GM12878 (cell line): ENCODE measurements around the gene DPYSL3. TPM values are rescaled to one million over a fixed set of nuclear protein-coding genes. Genes with fewer than 3 reads are reported as not detected.

ENCODE experiments used
- ATAC-seq: fragments of 200-7000 bp; cut with Tn5 transposase; 3 replicates; pipeline ENCODE4 v1.9.1; 2020; ENCODE audit warnings: mild to moderate bottlenecking, moderate library complexity
- BruUV-seq: library from RNA; stranded (reverse); fragments of 400-500 nt; replicated peaks from 2 replicates; lab custom pipeline; 2021; lab: Mats Ljungman, UMichigan
- CTCF ChIA-PET: fragments of 300-600 bp; sonication (Branson Sonifier 250); formaldehyde crosslinking; extraction: SDS; loops from one replicate; lab custom pipeline; 2021; ENCODE audit warnings: inconsistent platforms; lab: Yijun Ruan, JAX
- POLR2A ChIA-PET: fragments of 350-600 bp; formaldehyde crosslinking; extraction: SDS; loops from one replicate; lab custom pipeline; 2021; ENCODE audit warnings: inconsistent platforms; lab: Charles Lee
- RAD21 ChIA-PET: fragments of 300-600 bp; sonication (Branson Sonifier 250); formaldehyde crosslinking; loops from one replicate; lab custom pipeline; 2023; ENCODE audit warnings: antibody characterized with exemption; ENCODE audit not compliant: unreplicated experiment; lab: Charles Lee
- SMC1A ChIA-PET: fragments of 300-600 bp; sonication (Branson Sonifier 250); formaldehyde crosslinking; loops from one replicate; lab custom pipeline; 2023; ENCODE audit not compliant: unreplicated experiment, uncharacterized antibody; lab: Charles Lee
- DNase-seq: peaks from one replicate; pipeline ENCODE4 v3.0.0-alpha.2; 2011; ENCODE audit warnings: low read depth, low spot score
- FAIRE-seq: peaks from 3 replicates; lab custom pipeline; 2011; peaks lifted over from hg19 to GRCh38; lab: Jason Lieb, UNC
- H2AFZ ChIP-seq: 2 replicates; pipeline ENCODE4 v1.6.0; 2011; ENCODE audit warnings: low read depth, low read length, control low read depth; ENCODE audit not compliant: control insufficient read depth
- H3K27ac ChIP-seq: 2 replicates; pipeline ENCODE4 v1.5.1; 2011; ENCODE audit warnings: control low read depth; ENCODE audit not compliant: control insufficient read depth, insufficient read depth
- H3K27me3 ChIP-seq, 2 experiments: replicated peaks in 1 of 2; 2 replicates each; pipeline versions ENCODE4 v1.6.0 to v1.6.1; 2011; ENCODE audit warnings: low read length in 1 of 2; ENCODE audit not compliant: control insufficient read depth in 2 of 2, insufficient read depth in 2 of 2
- H3K36me3 ChIP-seq, 2 experiments: 2 replicates each; pipeline ENCODE4 v1.5.1; 2011; ENCODE audit warnings: low read length in 1 of 2; ENCODE audit not compliant: control insufficient read depth in 2 of 2, insufficient read depth in 2 of 2
- H3K4me1 ChIP-seq: 2 replicates; pipeline ENCODE4 v1.6.1; 2011; ENCODE audit warnings: mild to moderate bottlenecking, low read length, moderate library complexity, mixed read lengths; ENCODE audit not compliant: control insufficient read depth, insufficient read depth
- H3K4me2 ChIP-seq: 2 replicates; pipeline ENCODE4 v1.6.0; 2011; ENCODE audit warnings: control low read depth; ENCODE audit not compliant: control insufficient read depth, insufficient read depth
- H3K4me3 ChIP-seq: fragments of 200-600 bp; sonication (generic); 2 replicates; pipeline ENCODE4 v1.5.1; 2016
- H3K79me2 ChIP-seq: 2 replicates; pipeline ENCODE4 v1.6.0; 2011; ENCODE audit warnings: low read length; ENCODE audit not compliant: control insufficient read depth, insufficient read depth
- H3K9ac ChIP-seq: 2 replicates; pipeline ENCODE4 v1.8.0; 2011; ENCODE audit warnings: low read length, control low read depth, mixed read lengths; ENCODE audit not compliant: control insufficient read depth, insufficient read depth
- H3K9me3 ChIP-seq: replicated peaks from 3 replicates; pipeline ENCODE4 v1.5.1; 2011; ENCODE audit warnings: mild to moderate bottlenecking, low read length; ENCODE audit not compliant: control insufficient read depth, insufficient read depth
- H4K20me1 ChIP-seq: 2 replicates; pipeline ENCODE4 v1.6.0; 2011; ENCODE audit not compliant: control insufficient read depth, insufficient read depth
- ATF7 ChIP-seq: fragments of 450-650 bp; IDR thresholded peaks from 2 replicates; pipeline ENCODE4 v1.6.1; 2016; ENCODE audit warnings: low read depth, mild to moderate bottlenecking
- BCL11A ChIP-seq: IDR thresholded peaks from 2 replicates; pipeline ENCODE4 v1.6.1; 2011; ENCODE audit warnings: low read depth, low read length
- BHLHE40 ChIP-seq, 2 experiments: fragments of 450-650 bp in 1 of 2; IDR thresholded peaks; 2 replicates each; pipeline ENCODE4 v1.6.1; 2011 to 2017; ENCODE audit warnings: low read depth in 2 of 2, borderline replicate concordance in 1 of 2, improper control_type of control experiment in 1 of 2, low read length in 1 of 2, mild to moderate bottlenecking in 1 of 2
- CHD1 ChIP-seq: IDR thresholded peaks from 2 replicates; pipeline ENCODE4 v1.6.1; 2012; ENCODE audit warnings: low read depth, low read length, improper control_type of control experiment
- CREM ChIP-seq: IDR thresholded peaks from 2 replicates; pipeline ENCODE4 v1.6.1; 2014; ENCODE audit warnings: antibody characterized with exemption, low read depth
- EP300 ChIP-seq, 2 experiments: fragments of 150-350 bp in 1 of 2; IDR thresholded peaks; 2 replicates each; pipeline ENCODE4 v1.6.1; 2011 to 2012; ENCODE audit warnings: low read depth in 2 of 2, low read length in 2 of 2, borderline replicate concordance in 1 of 2, improper control_type of control experiment in 1 of 2, inconsistent platforms in 1 of 2; ENCODE audit not compliant: control insufficient read depth in 1 of 2
- IKZF1 ChIP-seq: fragments of 450-650 bp; conservative IDR thresholded peaks from 2 replicates; pipeline ENCODE4 v1.6.1; 2017; ENCODE audit warnings: antibody characterized with exemption, mild to moderate bottlenecking
- JUNB ChIP-seq: IDR thresholded peaks from 2 replicates; pipeline ENCODE4 v1.6.1; 2016; ENCODE audit warnings: antibody characterized with exemption, mild to moderate bottlenecking
- MTA2 ChIP-seq: fragments of 450-650 bp; IDR thresholded peaks from 2 replicates; pipeline ENCODE4 v1.6.1; 2016; ENCODE audit warnings: low read depth, mild to moderate bottlenecking, moderate library complexity
- PAX8 ChIP-seq: fragments of 450-650 bp; IDR thresholded peaks from 2 replicates; pipeline ENCODE4 v1.6.1; 2017; ENCODE audit warnings: mild to moderate bottlenecking, moderate library complexity
- SMC3 ChIP-seq: IDR thresholded peaks from 2 replicates; pipeline ENCODE4 v1.6.1; 2011; ENCODE audit warnings: low read length, improper control_type of control experiment, borderline replicate concordance
- WRNIP1 ChIP-seq: IDR thresholded peaks from 2 replicates; pipeline ENCODE4 v1.6.1; 2011; ENCODE audit warnings: low read depth, low read length, improper control_type of control experiment, borderline replicate concordance
- WGBS: methylation state at CpG from one replicate; pipeline ENCODE4 v1.1.6; 2016; ENCODE audit warnings: low lambda C conversion rate; ENCODE audit not compliant: insufficient replicate concordance, insufficient coverage; ENCODE audit errors: missing lambda C conversion rate; 5-methylcytosine and 5-hydroxymethylcytosine counted together
- in situ Hi-C: fragments of 300-500 bp; cut with MboI; formaldehyde crosslinking; loops from 9 replicates; pipeline ENCODE4 v1.14.3; 2018; ENCODE audit warnings: mixed read lengths
- intact Hi-C: fragments of 100-400 bp; cut with micrococcal nuclease; formaldehyde crosslinking; loops from one replicate; pipeline ENCODE4 v1.14.2; 2022; ENCODE audit not compliant: unreplicated experiment
- polyA plus RNA-seq, 11 experiments: library from polyadenylated mRNA; depleted of rRNA in 4 of 11; unstranded in 6 of 11; stranded (reverse) in 5 of 11; fragments of >200 nt; fragmentation: Nextera tagmentation in 4 of 11; fragmentation: Illumina TruSeq in 1 of 11; extraction: Ambion mirVana in 4 of 11; extraction: Trizol in 1 of 11; gene quantifications; 1 replicate in 1 of 11; 2 replicates in 10 of 11; pipeline versions ENCODE4 v1.2.1 to v1.2.3, GENCODE V29; 2011 to 2016; ENCODE audit warnings: inconsistent platforms in 2 of 11, missing spikeins in 2 of 11, low read depth in 1 of 11
- total RNA-seq, 4 experiments: library from RNA; depleted of rRNA in 3 of 4; stranded (reverse); fragments of >200 nt in 3 of 4; fragmentation: Illumina TruSeq in 1 of 4; extraction: Trizol in 1 of 4; gene quantifications; 2 replicates each; pipeline versions ENCODE4 v1.2.1 to v1.2.3, GENCODE V29; 2013 to 2021
- TF ChIP-seq, protein P1 (sequence below): IDR thresholded peaks from 2 replicates; pipeline ENCODE4 v1.6.1; 2011; ENCODE audit warnings: borderline replicate concordance, low read depth, mild to moderate bottlenecking, moderate library complexity, low read length; ENCODE audit not compliant: insufficient read depth, poor library complexity, severe bottlenecking

The DPYSL3 gene
- total and polyA plus RNA-seq, 10 of the 15 experiments (the other 5 are each of a cell fraction or from before 2014, with no cell fraction given) = 0.08 to 1.5 (median 0.45) TPM; not detected in 1

DNA sequence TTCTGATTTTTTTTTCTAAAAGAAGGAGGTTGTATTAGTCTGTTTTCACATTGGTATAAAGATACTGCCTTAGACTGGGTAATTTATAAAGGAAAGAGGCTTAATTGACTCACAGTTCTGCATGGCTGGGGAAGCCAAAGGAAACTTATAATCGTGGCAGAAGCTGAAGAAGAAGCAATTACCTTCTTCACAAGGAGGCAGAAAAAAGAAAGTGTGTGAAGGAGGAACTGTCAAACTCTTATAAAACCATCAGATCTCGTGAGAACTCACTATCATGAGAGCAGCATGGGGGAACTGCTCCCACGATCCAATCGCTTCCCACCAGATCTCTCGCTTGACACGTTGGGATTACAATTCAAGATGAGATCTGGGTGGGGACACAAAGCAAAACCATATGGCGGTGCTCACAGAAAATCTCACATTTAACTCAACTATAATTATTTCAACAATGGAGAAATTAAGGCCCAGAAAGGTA lies 27.1 kb downstream of the DPYSL3 start:
- ChIA-PET CTCF (interaction anchor here (0.5 to 1.6 kb wide), 4 partner anchors 15 to 81 kb away, joined by 3 to 5 read pairs (median 3); no protein-coding TSS in a partner anchor), POLR2A (no interaction called here), SMC1A (interaction anchor here (0.9 to 2.2 kb wide), 6 partner anchors 10 to 93 kb away, joined by 3 to 9 read pairs (median 6); no protein-coding TSS in a partner anchor), RAD21 (interaction anchor here (0.9 to 1.3 kb wide), 2 partner anchors 14 to 150 kb away, joined by 3 to 4 read pairs; no protein-coding TSS in a partner anchor)
- in situ Hi-C loops (no loop called here), intact Hi-C loops (no loop called here)
- H2AFZ ChIP-seq = no peak overlapping the region
- no peak overlapping the region for H3K4me3 ChIP-seq
- ATAC-seq (no peak), FAIRE-seq (no peak), DNase-seq (no peak)
- H3K4me1 ChIP-seq = peaks cover 4% of the 10 kb centered on the region; the same call in 1 of the 2 replicates
- H3K36me3 ChIP-seq = no peaks in the 10 kb centered on the region
- TF ChIP-seq BHLHE40 (IDR thresholded peaks at IDR 0.05; ENCODE audit: borderline replicate concordance in 1 of 2, low read depth in 2 of 2, low read length in 1 of 2) (peak in 1 of 2 experiments; percentile 24; a peak in 1 of 4 replicates), MTA2 (peak; percentile 25; the same call in 1 of the 2 replicates), CHD1 (no peak)
- no peaks in the 10 kb centered on the region for H4K20me1 ChIP-seq
- H3K4me2 ChIP-seq = no peak overlapping the region
- no peaks in the 10 kb centered on the region for H3K27me3 ChIP-seq
- H3K79me2 ChIP-seq = no peaks in the 10 kb centered on the region
- H3K27ac ChIP-seq = no peak overlapping the region
- 36% methylated on average over 7 of the region's 7 CpGs for WGBS
- no TSS peak for BruUV-seq
- H3K9me3 ChIP-seq = no peaks in the 10 kb centered on the region
- H3K9ac ChIP-seq = no peak overlapping the region

DNA sequence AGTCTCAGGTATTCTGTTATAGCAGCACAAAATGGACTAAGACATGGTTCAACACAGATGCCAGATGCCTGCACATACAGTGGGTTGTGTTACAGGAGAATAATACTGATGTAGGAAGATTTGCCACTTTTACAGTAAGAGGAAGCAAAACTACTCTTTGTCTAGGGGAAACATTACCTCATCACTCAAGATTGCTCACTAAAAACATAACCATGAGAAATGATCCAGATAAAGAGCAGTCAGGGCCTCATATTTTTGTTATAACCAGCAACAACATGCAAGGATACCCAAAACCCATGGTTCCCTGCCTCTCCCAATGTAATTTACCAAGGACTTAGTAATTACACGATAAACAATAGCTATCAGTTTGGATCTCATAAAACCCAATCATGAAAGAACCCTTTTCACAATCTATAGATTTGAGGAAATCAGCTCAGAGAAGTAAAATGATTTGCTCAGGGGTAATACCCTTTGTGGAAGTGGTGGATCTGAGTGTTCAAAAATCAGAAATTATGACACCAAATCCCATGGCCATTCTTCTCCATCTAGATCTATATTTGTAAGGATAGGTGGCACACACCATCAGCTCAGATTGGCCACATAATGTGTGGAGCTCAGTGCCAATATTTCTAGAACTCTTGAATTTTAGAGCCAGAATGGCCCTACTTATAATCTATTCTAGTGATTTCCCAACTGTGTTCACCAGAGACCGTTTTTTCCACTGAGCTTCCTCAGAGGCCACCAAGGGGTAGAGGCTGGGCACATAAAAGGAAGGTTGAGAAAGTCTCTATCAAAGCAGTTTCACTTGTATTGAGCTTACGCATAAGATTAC lies 27.8 kb downstream of the DPYSL3 start:
- Histone ChIP-seq H3K9ac (no peak overlapping the region), H3K36me3 (no peaks in the 10 kb centered on the region), H3K4me2 (peak overlapping the region; percentile 4; the same call in 1 of the 2 replicates), H3K4me3 (no peak overlapping the region), H3K79me2 (no peaks in the 10 kb centered on the region), H3K27ac (no peak overlapping the region), H3K27me3 (no peaks in the 10 kb centered on the region), H4K20me1 (no peaks in the 10 kb centered on the region), H3K9me3 (no peaks in the 10 kb centered on the region), H2AFZ (no peak overlapping the region), H3K4me1 (peaks cover 4% of the 10 kb centered on the region; the same call in 1 of the 2 replicates)
- in situ Hi-C loops = no loop called here
- intact Hi-C loops = no loop called here
- WGBS = 31% methylated on average over 3 of the region's 3 CpGs
- no peak for FAIRE-seq
- ChIA-PET POLR2A (no interaction called here), CTCF (interaction anchor here (0.5 to 1.6 kb wide), 7 partner anchors 14 to 96 kb away, joined by 3 to 5 read pairs (median 3); no protein-coding TSS in a partner anchor), SMC1A (interaction anchor here (0.6 to 2.2 kb wide), 9 partner anchors 9 to 93 kb away, joined by 3 to 9 read pairs (median 4); no protein-coding TSS in a partner anchor), RAD21 (interaction anchor here (0.9 to 1.3 kb wide), 2 partner anchors 13 to 149 kb away, joined by 3 to 4 read pairs; no protein-coding TSS in a partner anchor)
- peak; percentile 78 for ATAC-seq
- TSS peak; percentile 94 for BruUV-seq
- DNase-seq = peak; percentile 40
- TF ChIP-seq, protein P1, sequence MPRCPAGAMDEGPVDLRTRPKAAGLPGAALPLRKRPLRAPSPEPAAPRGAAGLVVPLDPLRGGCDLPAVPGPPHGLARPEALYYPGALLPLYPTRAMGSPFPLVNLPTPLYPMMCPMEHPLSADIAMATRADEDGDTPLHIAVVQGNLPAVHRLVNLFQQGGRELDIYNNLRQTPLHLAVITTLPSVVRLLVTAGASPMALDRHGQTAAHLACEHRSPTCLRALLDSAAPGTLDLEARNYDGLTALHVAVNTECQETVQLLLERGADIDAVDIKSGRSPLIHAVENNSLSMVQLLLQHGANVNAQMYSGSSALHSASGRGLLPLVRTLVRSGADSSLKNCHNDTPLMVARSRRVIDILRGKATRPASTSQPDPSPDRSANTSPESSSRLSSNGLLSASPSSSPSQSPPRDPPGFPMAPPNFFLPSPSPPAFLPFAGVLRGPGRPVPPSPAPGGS = peak; percentile 19
- peak; percentile 18; the same call in 1 of the 2 replicates for TF ChIP-seq CREM
- TF ChIP-seq IKZF1 = peak; percentile 52; the same call in 1 of the 2 replicates
- no peak for TF ChIP-seq SMC3
- TF ChIP-seq MTA2 = peak; percentile 55; the same call in 1 of the 2 replicates
- peak; percentile 86 for TF ChIP-seq JUNB
- no peak for TF ChIP-seq WRNIP1
- TF ChIP-seq ATF7 = peak; percentile 96
- no peak for TF ChIP-seq PAX8
- peak in 1 of 2 experiments; percentile 72; a peak in 1 of 4 replicates for TF ChIP-seq EP300 (IDR thresholded peaks at IDR 0.05; ENCODE audit: borderline replicate concordance in 1 of 2, control insufficient read depth in 1 of 2, low read depth in 2 of 2, low read length in 2 of 2)
- peak; percentile 37; the same call in 1 of the 2 replicates for TF ChIP-seq BCL11A
